T47D (cell line): ENCODE measurements around the gene KCTD16.

Experiments
- DNase-seq, 2 experiments: peaks; one replicate each; pipeline versions ENCODE4 v3.0.0 to v3.0.0-alpha.2; 2011 to 2012; ENCODE audit warnings: low read depth in 1 of 2, low spot score in 1 of 2
- JUND ChIP-seq: IDR thresholded peaks from 2 replicates; pipeline ENCODE4 v1.6.1; 2012; ENCODE audit warnings: low read depth
- in situ Hi-C: cut with HindIII; loops from 2 replicates; pipeline ENCODE4 v1.10.0; 2016; ENCODE audit warnings: low sequenced_read_pairs, low pct_unique_long_range_greater_than_20kb

KCTD16 gene

GRCh38 chr5:144170276-144171024 lies at the start of gene KCTD16, which contains the start of gene YIPF5:
Gene KCTD16 (plus strand): TSS chr5:144170873.
Gene YIPF5 (minus strand): TSS chr5:144170659. CDS start chr5:144169955, 704 bp downstream.
- peak; percentile 82 to 99 for DNase-seq
- no peak for TF ChIP-seq JUND
- in situ Hi-C loops: no loop called here

GRCh38 chr5:144121577-144121976 lies 49.1 kb upstream of the KCTD16 start:
- TF ChIP-seq JUND: no peak
- DNase-seq: no peak
- in situ Hi-C loops: no loop called here

- no peak for TF ChIP-seq JUND
- no peak for DNase-seq
- in situ Hi-C loops: no loop called here
These were observed 48.6 kb upstream of the KCTD16 start for GRCh38 chr5:144122081-144122480.

GRCh38 chr5:144122641-144123040 lies 48.0 kb upstream of the KCTD16 start:
- in situ Hi-C loops: no loop called here
- no peak for TF ChIP-seq JUND
- no peak for DNase-seq

GRCh38 chr5:144125163-144125726 lies 45.4 kb upstream of the KCTD16 start:
- in situ Hi-C loops: no loop called here
- no peak for DNase-seq
- no peak for TF ChIP-seq JUND

GRCh38 chr5:144126707-144127106 lies 44.0 kb upstream of the KCTD16 start:
- no peak for DNase-seq
- no peak for TF ChIP-seq JUND
- in situ Hi-C loops: no loop called here

- in situ Hi-C loops: no loop called here
- TF ChIP-seq JUND: no peak
- DNase-seq: no peak
These were observed 41.8 kb upstream of the KCTD16 start for GRCh38 chr5:144128844-144129243.

GRCh38 chr5:144130306-144130705 lies 40.4 kb upstream of the KCTD16 start:
- in situ Hi-C loops: no loop called here
- no peak for TF ChIP-seq JUND
- no peak for DNase-seq

- TF ChIP-seq JUND: no peak
- in situ Hi-C loops: no loop called here
- no peak for DNase-seq
These were observed 39.4 kb upstream of the KCTD16 start for GRCh38 chr5:144131261-144131660.

- TF ChIP-seq JUND: no peak
- in situ Hi-C loops: no loop called here
- DNase-seq: no peak
These were observed 37.5 kb upstream of the KCTD16 start for GRCh38 chr5:144133050-144133633.

- TF ChIP-seq JUND: no peak
- in situ Hi-C loops: no loop called here
- DNase-seq: no peak
These were observed 36.4 kb upstream of the KCTD16 start for GRCh38 chr5:144134194-144134826.

- no peak for TF ChIP-seq JUND
- DNase-seq: no peak
- in situ Hi-C loops: no loop called here
These were observed 35.4 kb upstream of the KCTD16 start for GRCh38 chr5:144135113-144135762.
